ENCODE data around the gene SMAD6.

Gene SMAD6

DNA sequence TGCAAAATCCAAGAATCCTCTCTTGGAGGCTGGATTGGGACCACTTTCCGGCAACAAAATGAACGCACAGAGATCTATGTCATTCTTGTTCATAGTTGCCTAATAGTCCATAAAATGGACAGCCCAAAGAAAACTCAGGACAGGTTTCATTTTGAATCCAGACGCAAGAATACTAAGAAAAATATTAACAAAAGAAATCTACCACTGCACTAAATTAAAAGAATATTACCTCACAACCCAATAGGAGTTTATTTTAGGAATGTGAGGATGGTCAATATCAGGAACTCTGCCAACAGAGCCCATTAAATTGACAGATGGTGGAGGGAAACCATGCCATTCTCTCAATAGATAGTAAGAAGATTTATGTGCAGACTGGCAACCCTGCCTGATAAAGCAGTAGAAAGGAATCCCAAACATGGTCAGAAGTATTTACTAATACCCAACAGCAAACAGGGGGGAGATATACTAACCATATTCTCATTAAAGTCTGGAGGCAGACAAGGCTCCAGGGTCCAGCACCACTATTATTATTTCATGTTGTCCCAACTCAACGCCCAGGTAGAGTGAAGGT is 127.6 kb downstream of the SMAD6 start:
- DNase-seq = no peak

DNA sequence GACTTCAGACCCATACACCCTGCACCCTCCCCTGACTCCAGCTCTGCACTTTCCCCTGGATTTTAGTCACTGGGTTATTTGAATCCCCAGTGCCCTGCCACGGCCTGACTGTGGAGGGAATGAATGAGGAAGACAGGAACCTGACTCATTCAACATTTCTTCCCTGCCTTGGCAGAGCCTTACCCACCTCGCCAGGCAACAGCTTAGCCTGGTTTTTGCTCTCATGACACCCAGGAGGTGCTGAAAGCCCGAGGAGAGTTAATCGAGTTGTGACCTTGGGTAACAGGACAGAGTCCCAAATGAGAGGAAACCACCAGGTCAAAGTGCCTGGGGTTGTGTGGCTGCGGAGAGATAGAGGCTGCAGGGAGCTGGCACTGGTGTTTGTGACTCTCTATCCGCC is 128.3 kb downstream of the SMAD6 start:
- no peak for DNase-seq

- no peak for DNase-seq
Measured at GRCh38 chr15:66830823-66831222, 128.8 kb downstream of the SMAD6 start.

GRCh38 chr15:66831289-66831688 is 129.3 kb downstream of the SMAD6 start:
- DNase-seq = no peak

GRCh38 chr15:66831801-66832390 is 129.9 kb downstream of the SMAD6 start:
- no peak for DNase-seq
